ENCODE results near the gene PIGL.

- TF ChIP-seq CTCF (IDR thresholded peaks at IDR 0.05; ENCODE audit: borderline replicate concordance, extremely low read depth, low read length, poor library complexity, severe bottlenecking) (no peak), EZH2 (IDR thresholded peaks at IDR 0.05; ENCODE audit: borderline replicate concordance, low read depth, low read length, severe bottlenecking) (no peak)
Observed at GRCh38 chr17:16211590-16211989, 5.4 kb upstream of the PIGL start.
